GM18505 (cell line): ENCODE results near the gene BMPER.

ENCODE experiments used
- ATAC-seq: cut with Tn5 transposase; IDR thresholded peaks from one replicate; pipeline ENCODE4 v1.9.1; 2021; ENCODE audit not compliant: unreplicated experiment
- POLR2A ChIP-seq: IDR thresholded peaks from 4 replicates; pipeline ENCODE4 v1.6.1; 2011; ENCODE audit warnings: borderline replicate concordance; ENCODE audit not compliant: insufficient read depth, insufficient read length; ENCODE audit errors: extremely low read depth

BMPER gene

DNA sequence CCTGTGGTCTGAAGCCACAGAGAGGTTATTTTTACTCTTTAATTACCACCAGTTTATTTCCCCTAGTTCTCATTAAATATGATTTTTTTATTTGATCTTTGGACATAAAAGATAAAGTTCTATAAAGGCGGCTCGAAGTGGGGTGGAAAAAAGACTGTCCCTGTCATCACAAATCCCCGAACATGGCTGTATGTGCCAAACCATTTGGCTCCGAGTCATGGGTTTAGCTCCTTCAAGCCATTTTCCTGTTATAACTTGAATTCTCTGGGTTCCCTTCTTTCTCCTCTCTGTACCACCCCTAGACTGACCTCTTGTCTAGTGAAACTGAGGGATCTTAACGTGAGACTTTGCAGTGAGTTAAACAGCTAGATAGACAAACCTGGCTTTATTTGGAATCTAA, 181.6 kb downstream of the BMPER start:
- no peak for ATAC-seq
- no peak for TF ChIP-seq POLR2A

DNA sequence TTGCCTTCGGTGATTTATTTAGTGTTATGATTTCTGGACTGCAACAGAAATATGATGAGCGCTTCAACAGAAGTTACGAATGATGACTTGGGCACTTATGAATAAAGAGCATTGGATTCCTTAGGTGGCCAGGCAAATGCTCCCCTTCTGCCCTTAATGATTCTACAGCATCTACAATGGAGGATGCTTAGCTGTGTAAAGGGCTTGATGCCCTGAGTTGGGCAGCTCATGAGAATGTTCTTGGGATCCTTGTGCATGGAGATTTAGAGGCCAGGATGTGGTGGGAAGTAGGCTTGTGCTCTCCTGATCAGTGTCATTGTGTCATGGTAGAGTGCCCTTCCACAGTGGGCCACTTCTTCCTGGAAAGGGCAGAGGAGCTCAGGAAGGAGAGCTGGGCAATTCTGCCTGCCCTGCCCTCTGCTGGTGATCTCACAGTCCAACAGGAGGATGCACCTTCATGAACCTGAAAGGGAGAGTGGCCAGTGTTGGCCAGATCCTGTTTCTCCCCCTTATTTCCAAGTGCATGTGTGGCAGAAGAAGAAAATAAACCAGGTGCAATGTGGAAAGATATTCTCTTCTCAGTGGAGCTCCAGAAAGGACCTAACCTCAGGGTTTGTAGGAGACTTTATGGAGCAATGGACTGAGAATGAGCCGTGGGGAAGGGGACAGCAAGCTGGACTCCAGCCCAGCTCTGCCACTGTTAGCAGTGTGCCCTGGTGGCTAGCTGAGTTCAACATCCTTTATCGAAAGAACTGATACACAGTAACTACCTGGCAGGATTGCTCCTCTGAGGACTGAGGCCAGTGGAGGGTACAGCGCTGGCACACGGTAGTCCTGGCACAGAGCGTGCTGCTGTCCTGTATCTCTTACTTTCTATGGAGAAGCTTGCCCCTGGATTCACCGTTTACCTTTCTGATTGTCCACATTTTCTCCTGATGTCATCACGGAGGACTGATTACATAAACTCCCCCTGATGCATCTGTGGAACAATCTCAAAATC, 182.9 kb downstream of the BMPER start:
- ATAC-seq, result no peak
- TF ChIP-seq POLR2A, result no peak

DNA sequence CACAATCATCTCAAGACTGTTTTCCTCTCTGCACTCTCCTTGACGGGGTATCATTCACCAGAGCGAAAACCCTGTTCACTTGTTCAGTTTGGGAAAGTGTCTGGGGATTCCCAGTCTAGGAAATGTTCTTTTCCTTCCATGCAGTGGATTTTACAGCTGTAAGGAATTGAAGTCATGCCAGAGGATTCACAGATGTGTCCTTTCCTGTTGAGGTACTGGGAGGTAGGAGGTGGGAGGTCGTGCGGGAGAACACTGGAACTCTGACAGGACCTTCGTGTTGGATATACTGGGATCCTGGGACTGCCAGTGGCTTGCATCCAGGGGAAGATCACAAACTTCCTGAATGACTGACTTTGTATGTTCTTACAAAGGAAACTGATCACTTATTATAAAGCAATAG, 185.5 kb downstream of the BMPER start:
- no peak for ATAC-seq
- no peak for TF ChIP-seq POLR2A

DNA sequence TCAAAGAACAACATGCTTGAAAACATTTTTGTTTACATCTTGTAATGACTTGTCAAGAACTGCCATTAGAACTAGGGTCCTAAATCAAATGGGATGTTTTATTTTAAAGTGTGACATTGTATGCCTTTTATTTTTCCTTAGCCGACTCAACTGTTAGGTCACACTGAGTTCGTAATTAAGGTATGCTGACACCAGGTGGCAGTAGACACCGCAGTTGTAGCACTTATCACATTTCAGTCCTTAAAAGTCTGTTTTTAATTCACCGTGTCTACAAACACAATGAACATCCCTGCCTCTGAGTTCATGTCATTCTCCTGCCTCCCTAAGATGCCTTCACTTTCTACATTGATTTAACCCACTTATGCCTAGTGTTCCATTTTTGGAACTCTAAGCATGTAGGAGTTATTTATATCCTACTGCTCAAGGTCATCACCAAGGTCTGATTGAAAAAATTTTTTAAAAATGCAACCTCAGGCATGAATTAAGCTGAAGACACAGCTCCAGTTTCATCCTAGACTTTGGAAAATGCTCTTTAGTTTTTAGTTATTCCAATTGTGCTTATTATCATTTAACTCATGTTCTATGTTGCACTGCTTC, 186.1 kb downstream of the BMPER start:
- ATAC-seq, result no peak
- TF ChIP-seq POLR2A, result no peak

DNA sequence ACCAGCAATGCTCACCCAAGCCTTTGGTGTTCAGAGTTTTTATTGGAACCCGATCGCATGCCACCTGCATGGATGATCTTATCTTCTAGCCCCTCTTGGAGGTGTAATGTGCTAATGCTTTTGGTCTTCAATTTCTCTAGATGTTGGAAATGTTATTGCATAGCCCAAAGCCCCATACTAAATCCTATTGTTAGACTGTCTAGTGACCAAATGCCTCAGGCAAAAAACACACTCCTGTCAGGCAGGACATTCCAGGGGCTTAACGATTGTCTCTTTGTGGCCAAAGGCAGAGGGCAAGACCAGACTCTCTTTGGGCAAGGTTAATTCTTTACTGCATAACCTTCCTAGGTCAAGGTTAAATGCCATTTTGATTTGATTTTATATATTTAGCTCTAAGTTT, 187.9 kb downstream of the BMPER start:
- TF ChIP-seq POLR2A, result no peak
- ATAC-seq, result no peak

DNA sequence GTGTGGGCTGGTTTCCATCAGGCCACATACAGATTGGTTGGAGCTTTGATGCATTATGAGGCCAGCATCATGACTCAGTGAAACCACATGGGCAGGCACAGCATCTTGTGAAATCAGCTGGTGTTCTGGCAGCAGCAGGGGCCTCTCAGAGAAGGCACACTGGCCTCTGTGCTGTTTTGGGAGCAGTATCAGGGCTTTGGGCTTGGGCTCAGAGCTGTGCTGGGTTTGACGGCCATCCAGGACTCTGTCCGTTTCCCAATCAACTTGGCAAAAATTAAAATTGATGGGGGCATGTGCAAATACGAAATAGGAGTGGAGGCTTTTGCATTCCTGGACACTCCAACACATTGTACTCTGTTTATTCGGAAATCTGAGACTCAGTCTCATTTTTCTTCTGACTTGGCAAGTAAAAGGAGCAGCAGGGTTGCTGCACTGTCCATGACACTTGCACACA, 190.9 kb downstream of the BMPER start:
- ATAC-seq, result no peak

DNA sequence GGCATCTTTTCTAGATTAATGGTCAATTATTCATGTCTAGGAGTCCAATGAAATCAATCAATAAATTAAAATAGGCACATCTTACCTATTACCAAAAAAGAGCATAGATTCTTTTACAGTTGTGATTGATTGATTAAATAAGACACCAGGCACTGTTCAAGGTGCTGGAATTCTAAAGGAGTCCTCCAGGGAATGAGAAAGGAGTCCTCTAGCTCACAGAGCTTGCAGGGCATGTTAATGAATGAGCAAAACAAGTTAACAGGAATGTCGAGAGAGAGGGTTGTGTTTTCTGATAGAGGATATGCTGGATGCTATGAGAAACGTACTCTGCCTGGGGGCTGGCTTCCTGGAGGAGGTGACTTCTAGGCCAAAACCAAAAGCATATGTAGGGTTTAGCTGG, 191.4 kb downstream of the BMPER start:
- no peak for TF ChIP-seq POLR2A
- ATAC-seq, result no peak

More for the DNA sequence above, 190.9 kb downstream of the BMPER start:
- no peak for TF ChIP-seq POLR2A

DNA sequence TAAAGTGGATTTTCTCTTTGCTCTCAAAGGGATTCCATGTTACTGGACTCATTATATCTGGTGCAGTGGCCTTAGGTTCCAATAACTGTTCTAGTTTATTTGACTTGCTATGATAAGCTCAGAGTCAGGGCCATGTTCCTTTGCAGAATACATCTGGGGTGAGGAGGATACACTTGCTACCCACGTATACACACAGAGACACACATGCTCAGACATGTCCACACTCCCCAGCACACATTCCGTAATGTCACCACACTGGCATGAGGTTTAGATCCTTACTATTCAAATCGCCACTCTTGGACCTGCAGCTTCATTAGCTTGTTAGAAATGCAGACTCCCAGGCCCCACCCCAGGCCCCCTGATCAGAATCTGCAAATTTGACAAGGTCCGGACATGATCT, 195.3 kb downstream of the BMPER start:
- no peak for ATAC-seq
- no peak for TF ChIP-seq POLR2A

DNA sequence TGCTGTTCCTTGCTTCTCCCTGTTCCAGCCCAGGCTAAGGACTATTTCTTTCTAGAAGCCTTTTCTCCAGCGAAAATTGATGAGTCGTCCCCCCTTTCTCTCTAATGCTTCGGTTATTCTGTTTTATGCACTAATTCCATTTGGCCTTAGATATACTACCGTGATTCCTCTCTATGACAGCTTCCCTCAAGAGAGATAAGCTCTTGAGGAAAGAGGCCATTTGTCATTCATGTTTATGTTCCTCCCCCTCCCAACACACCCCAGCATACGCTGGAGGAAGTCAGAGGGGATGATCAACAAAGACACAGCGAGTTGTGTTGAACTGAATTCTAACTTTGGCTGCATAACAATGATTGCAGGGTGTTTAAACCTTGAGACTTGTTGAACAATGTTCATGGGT, 198.8 kb downstream of the BMPER start:
- ATAC-seq, result no peak
- no peak for TF ChIP-seq POLR2A

DNA sequence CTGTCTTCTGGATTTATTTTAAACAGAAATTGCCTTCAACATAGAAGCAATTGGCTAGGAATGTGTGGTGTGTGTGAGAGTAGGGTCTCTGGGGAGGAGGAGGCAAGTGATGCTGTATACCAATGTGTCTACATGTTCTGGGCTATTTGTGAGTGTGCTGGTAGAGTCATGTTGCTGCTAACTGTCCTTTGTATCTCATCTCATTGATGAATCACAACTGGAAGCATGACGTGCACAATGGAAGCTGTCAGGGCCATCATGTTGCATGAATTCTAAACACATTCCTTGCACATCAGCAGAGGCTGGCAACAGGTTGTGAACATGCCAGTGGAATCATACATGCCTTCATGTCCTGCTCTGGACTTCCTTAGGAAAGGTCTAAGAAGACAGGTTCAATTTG, 199.7 kb downstream of the BMPER start:
- no peak for ATAC-seq
- TF ChIP-seq POLR2A, result no peak

DNA sequence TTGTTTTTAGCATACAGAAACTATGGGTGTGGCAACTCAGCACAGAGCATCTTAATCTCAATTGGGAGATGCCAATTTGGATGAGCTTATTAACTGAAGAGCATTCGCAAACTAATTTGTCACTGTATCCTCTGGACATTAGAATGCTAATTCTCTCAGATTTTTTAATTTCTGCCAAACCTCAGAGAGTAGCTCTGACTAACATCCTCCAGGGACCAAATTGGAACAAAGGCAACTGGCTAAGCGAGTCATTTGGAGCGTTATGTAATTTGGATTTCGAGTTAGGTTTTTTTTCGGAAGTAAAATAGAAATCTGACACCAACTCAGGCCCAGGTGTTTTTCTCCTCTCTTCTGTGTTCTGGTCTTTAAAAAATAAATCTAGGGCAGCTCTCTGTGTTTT, 201.9 kb downstream of the BMPER start:
- no peak for ATAC-seq
- no peak for TF ChIP-seq POLR2A

DNA sequence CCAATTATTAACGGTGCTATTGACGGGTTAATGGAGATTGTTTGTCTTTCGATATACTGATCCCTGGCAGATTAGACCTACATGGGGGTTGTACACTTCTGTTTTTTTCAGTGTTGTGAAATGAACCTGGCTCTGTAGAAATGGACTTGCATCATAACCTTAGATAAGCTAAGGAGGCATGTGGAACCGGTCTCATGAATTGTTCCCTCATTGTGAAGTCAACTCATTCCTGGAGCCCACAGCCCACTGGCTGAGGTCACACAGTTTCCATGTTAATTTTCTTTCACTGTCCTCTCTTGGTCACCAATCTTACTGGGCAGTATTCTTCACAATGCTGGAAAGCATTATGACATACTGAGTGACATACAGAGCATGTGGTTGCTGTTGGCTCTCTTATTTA, 202.8 kb downstream of the BMPER start:
- no peak for TF ChIP-seq POLR2A

DNA sequence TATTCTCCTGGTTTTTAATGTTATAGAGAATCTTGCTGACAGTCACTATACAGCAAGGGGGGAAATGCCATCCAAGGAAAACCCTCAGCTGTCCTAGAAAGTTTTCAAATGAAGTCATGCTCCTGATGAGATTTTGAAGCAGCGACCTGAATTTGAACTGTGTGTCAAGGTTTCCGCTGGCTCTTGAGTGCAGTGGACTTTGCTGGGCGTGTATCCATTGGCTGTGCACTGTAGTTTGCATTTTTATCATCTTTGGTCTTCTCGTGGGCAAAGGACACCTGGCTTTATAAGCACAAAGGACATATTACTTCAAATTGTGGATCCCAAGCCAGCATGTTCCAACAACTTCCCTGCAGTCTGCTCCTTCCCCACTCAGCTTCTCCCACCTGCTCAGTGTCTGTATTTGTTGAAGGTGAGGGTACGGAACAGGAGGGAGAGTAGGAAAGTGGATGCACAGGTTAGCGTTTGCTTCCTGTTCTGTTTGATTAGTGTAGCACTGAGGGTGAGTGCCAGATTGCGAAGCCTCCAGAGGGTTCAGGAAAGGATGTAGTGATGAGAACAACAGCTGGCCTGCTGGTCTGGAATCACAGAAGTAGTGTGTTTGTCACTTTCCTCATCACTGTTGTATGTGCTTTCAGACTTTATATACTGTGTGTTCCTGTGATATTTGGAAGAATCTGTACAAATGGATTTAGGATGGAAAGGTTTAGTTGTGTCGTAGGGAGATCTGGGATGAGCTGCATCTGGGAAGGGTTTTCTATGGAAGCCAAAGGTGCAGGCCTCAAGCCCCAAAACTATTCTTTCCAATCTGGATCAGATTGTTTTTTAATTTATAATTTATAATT, 204.8 kb downstream of the BMPER start:
- TF ChIP-seq POLR2A, result no peak

More for the DNA sequence above, 202.8 kb downstream of the BMPER start:
- no peak for ATAC-seq

More for the DNA sequence above, 204.8 kb downstream of the BMPER start:
- ATAC-seq, result no peak
